ENCODE results near the gene F7.

The F7 gene

DNA sequence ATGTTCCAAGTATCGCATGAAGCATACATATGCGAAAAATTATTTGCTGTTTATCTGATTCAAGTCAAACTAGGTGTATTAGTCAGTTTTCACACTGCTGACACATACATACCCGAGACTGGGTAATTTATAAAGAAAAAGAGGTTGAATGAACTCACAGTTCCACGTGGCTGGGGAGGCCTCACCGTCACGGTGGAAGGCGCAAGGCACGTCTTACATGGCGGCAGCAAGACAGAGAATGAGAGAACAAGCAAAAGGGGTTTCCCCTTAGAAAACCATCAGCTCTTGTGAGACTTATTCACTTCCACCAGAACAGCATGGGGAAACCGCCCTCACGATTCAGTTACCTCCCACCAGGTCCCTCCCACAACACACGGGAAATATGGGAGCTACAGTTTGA lies 39.9 kb downstream of the F7 start:
- Histone ChIP-seq H3K9ac (no peak overlapping the region), H3K9me3 (replicated peaks in 1 of 11) (peaks cover 0 to 8% (median 0%) of the 10 kb centered on the region in 11 experiments; a peak in 4 of 22 replicates), H3K4me1 (peaks cover 0 to 6% (median 0%) of the 10 kb centered on the region in 10 experiments; a peak in 2 of 20 replicates), H3K4me3 (no peak overlapping the region), H4K20me1 (no peaks in the 10 kb centered on the region; a peak in 1 of 22 replicates), H3K36me3 (no peaks in the 10 kb centered on the region), H3K4me2 (no peak overlapping the region), H3K27ac (no peak overlapping the region), H3K27me3 (no peaks in the 10 kb centered on the region)
- no peak for TF ChIP-seq Cebpa-rat (IDR thresholded peaks at IDR 0.05)

DNA sequence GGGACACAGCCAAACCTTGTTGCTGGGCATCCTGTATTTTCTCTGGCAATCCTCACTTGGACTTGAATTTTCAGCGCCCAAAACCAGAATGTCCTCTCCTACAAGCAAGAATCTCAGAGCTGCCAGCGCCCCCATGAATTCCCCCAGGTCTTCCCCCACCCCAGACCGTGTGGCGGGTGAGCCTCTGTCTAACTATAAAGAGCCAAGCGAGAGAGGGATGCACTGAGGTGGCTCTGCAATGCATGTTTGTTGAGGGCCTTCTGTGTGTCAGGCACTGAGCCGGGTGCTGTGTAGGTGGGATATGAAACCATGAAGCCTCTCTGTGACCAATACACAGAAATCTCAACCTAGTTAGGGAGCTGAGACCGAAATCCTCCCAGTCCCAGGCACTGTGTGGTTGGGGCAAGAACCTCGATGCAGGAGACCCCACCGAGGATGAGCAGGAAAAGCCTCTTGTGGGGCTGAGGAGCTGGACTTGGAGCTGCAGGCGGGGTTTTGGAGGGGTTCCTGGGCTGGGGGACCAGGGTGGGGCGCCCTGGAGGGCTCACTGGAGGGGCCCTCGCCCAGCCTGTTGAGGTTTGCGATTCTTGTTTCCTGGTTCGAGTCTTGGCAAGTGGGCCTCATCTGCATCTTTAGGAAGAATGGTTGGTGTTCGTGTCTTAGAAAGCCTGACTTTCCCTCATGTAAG lies 40.5 kb downstream of the F7 start:
- Histone ChIP-seq H4K20me1 (no peaks in the 10 kb centered on the region; a peak in 1 of 22 replicates), H3K27me3 (0 out of 22 replicates have a peak, but pooled peaks cover 0 to 3% (median 0%) of the 10 kb centered on the region in 11 experiments), H3K36me3 (no peaks in the 10 kb centered on the region), H3K4me3 (no peak overlapping the region), H3K4me2 (peak overlapping the region in 3 of 11 experiments; percentile 2 to 16 (median 15); a peak in 1 of 22 replicates), H3K9ac (no peak overlapping the region), H3K9me3 (replicated peaks in 1 of 11) (peaks cover 0 to 8% (median 0%) of the 10 kb centered on the region in 11 experiments; a peak in 4 of 22 replicates), H3K27ac (no peak overlapping the region), H3K4me1 (peaks cover 0 to 6% (median 0%) of the 10 kb centered on the region in 10 experiments; a peak in 2 of 20 replicates)
- TF ChIP-seq Cebpa-rat (IDR thresholded peaks at IDR 0.05): no peak

DNA sequence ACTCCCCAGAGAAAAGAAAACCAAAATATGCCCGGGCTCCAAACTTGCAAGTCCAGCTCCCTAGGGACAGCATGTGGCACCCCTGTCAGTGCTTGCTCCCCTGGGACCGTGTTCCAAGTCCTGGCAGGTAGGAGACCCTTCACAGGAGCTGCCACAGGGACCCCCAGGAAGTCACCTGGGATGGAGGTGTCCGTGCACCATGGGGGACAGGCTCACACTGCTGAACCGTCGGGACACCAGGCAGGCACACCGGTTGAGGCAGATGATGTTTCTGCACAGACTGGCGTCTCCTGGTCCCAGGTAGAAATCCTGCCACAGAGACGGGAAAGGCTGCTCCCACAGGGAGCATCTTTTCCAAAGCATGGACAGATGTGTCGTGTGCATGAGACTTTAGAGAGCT lies 41.2 kb downstream of the F7 start:
- H3K4me1 ChIP-seq: peaks cover 0 to 6% (median 2%) of the 10 kb centered on the region in 10 experiments; a peak in 9 of 20 replicates

DNA sequence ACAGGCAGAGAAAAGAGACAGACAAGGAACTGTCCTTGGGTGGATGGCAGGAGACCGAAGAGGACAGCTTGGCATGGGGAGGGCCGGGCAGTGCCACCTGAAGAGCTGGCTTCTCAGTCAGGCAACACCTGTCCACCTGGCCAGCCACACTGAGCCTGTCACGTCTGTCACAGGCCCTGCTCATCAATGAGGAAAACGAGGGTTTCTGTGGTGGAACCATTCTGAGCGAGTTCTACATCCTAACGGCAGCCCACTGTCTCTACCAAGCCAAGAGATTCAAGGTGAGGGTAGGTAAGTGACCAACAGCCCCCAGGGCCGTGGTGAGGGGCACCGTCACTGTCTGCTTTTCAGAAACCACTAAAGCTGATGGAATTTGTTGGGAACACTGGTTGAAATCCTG lies 41.6 kb downstream of the F7 start:
- Histone ChIP-seq H3K27ac (no peak overlapping the region), H3K9ac (no peak overlapping the region), H3K9me3 (replicated peaks in 1 of 11) (peaks cover 0 to 8% (median 0%) of the 10 kb centered on the region in 11 experiments; a peak in 4 of 22 replicates), H4K20me1 (no peaks in the 10 kb centered on the region; a peak in 1 of 22 replicates), H3K36me3 (no peaks in the 10 kb centered on the region), H3K4me3 (no peak overlapping the region), H3K4me2 (no peak overlapping the region), H3K27me3 (peaks cover 0 to 11% (median 7%) of the 10 kb centered on the region in 11 experiments; a peak in 13 of 22 replicates), H3K4me1 (peaks cover 0 to 7% (median 5%) of the 10 kb centered on the region in 10 experiments; a peak in 9 of 20 replicates)
- no peak for TF ChIP-seq Cebpa-rat (IDR thresholded peaks at IDR 0.05)

More for the DNA sequence above, 41.2 kb downstream of the F7 start:
- Histone ChIP-seq H3K9ac (no peak overlapping the region), H4K20me1 (no peaks in the 10 kb centered on the region; a peak in 1 of 22 replicates), H3K27ac (no peak overlapping the region), H3K36me3 (no peaks in the 10 kb centered on the region), H3K4me3 (no peak overlapping the region), H3K4me2 (peak overlapping the region in 4 of 11 experiments; percentile 2 to 16 (median 13); a peak in 1 of 22 replicates), H3K9me3 (replicated peaks in 1 of 11) (peaks cover 0 to 8% (median 0%) of the 10 kb centered on the region in 11 experiments; a peak in 4 of 22 replicates), H3K27me3 (peaks cover 0 to 7% (median 2%) of the 10 kb centered on the region in 11 experiments; a peak in 13 of 22 replicates)
- TF ChIP-seq Cebpa-rat (IDR thresholded peaks at IDR 0.05): no peak

DNA sequence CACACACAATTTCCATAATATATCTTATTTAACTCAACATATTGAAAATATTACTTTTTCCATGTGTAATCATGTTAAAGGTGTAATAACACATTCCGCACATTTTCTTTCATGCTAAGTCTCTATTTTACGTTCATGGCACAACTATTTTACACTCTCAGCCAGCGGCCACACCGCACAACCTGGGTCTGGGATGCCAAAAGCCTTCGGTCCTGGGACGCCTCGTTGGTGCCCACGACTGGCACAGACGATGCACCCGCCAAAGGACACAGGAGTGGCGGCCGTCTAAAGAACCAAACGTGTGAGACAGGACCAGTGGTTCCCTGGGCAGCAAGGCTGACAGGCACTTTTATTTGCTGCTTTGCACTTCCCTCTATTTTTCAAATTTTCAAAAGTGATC lies 42.8 kb downstream of the F7 start:
- H3K4me1 ChIP-seq: peaks cover 6 to 19% (median 13%) of the 10 kb centered on the region in 10 experiments
- H3K4me3 ChIP-seq: no peak overlapping the region
- H3K4me2 ChIP-seq: no peak overlapping the region
- peaks cover 0 to 23% (median 18%) of the 10 kb centered on the region in 11 experiments; a peak in 17 of 22 replicates for H3K27me3 ChIP-seq
- peaks cover 0 to 8% (median 0%) of the 10 kb centered on the region in 11 experiments; a peak in 4 of 22 replicates for H3K9me3 ChIP-seq (replicated peaks in 1 of 11)
- no peaks in the 10 kb centered on the region; a peak in 1 of 22 replicates for H4K20me1 ChIP-seq
- H3K36me3 ChIP-seq: no peaks in the 10 kb centered on the region
- no peak overlapping the region for H3K27ac ChIP-seq
- no peak overlapping the region for H3K9ac ChIP-seq
- no peak for TF ChIP-seq Cebpa-rat (IDR thresholded peaks at IDR 0.05)

DNA sequence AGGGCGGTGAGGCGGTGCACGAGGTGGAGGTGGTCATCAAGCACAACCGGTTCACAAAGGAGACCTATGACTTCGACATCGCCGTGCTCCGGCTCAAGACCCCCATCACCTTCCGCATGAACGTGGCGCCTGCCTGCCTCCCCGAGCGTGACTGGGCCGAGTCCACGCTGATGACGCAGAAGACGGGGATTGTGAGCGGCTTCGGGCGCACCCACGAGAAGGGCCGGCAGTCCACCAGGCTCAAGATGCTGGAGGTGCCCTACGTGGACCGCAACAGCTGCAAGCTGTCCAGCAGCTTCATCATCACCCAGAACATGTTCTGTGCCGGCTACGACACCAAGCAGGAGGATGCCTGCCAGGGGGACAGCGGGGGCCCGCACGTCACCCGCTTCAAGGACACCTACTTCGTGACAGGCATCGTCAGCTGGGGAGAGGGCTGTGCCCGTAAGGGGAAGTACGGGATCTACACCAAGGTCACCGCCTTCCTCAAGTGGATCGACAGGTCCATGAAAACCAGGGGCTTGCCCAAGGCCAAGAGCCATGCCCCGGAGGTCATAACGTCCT lies 43.4 kb downstream of the F7 start:
- Histone ChIP-seq H3K27ac (no peak overlapping the region), H3K9ac (no peak overlapping the region), H3K4me2 (no peak overlapping the region), H4K20me1 (no peaks in the 10 kb centered on the region; a peak in 1 of 22 replicates), H3K27me3 (peaks cover 0 to 26% (median 20%) of the 10 kb centered on the region in 11 experiments; a peak in 17 of 22 replicates), H3K4me3 (no peak overlapping the region), H3K36me3 (no peaks in the 10 kb centered on the region), H3K4me1 (peaks cover 8 to 22% (median 16%) of the 10 kb centered on the region in 10 experiments), H3K9me3 (replicated peaks in 1 of 11) (peaks cover 0 to 8% (median 0%) of the 10 kb centered on the region in 11 experiments; a peak in 4 of 22 replicates)
- TF ChIP-seq Cebpa-rat (IDR thresholded peaks at IDR 0.05): no peak

DNA sequence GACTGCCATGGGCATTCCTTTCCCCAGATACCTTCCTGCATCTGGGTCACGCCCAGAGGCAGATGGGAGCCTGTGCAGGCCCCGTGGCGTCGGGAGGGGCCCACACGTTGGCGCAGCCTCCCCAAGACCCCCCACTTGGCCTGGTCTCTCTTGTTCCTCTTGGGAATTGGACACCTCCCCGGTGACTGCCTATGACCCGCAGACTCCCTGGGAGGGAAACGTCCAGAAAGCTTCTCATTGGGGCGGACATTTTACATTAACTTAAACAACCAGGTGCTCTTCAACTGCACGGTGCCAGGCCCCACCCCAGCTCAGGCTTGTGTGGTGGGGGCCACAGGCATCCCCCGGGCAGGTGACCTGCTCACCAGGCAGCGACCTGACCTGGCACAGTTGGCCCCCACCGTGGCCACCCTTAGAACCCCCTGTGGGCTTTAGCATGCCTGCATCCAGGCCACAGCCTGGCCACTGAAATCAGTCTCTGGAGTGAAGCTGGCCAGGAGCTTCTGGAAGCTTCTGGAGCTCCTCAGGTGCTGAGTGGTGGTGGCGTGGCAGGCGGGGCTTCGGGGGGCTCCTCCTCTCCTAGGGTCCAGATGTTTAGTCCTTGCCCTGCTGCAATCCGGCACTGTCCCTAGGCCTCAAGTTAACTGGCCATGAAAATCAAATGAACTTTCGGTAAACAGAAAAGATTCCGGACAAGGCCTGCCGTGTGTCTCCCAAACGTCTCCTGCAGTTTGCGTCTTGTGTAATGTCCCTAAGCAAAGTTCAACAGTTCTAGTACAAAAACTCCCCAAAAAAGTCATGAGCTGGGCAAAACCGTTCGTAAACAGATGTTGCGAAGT lies 44.3 kb downstream of the F7 start:
- Histone ChIP-seq H3K27me3 (peaks cover 0 to 26% (median 20%) of the 10 kb centered on the region in 11 experiments; a peak in 17 of 22 replicates), H3K4me2 (no peak overlapping the region), H3K4me3 (no peak overlapping the region), H3K9ac (no peak overlapping the region), H4K20me1 (no peaks in the 10 kb centered on the region; a peak in 1 of 22 replicates), H3K9me3 (replicated peaks in 1 of 11) (peaks cover 0 to 8% (median 0%) of the 10 kb centered on the region in 11 experiments; a peak in 4 of 22 replicates), H3K4me1 (peaks cover 14 to 28% (median 22%) of the 10 kb centered on the region in 10 experiments), H3K36me3 (no peaks in the 10 kb centered on the region), H3K27ac (no peak overlapping the region)
- no peak for TF ChIP-seq Cebpa-rat (IDR thresholded peaks at IDR 0.05)

DNA sequence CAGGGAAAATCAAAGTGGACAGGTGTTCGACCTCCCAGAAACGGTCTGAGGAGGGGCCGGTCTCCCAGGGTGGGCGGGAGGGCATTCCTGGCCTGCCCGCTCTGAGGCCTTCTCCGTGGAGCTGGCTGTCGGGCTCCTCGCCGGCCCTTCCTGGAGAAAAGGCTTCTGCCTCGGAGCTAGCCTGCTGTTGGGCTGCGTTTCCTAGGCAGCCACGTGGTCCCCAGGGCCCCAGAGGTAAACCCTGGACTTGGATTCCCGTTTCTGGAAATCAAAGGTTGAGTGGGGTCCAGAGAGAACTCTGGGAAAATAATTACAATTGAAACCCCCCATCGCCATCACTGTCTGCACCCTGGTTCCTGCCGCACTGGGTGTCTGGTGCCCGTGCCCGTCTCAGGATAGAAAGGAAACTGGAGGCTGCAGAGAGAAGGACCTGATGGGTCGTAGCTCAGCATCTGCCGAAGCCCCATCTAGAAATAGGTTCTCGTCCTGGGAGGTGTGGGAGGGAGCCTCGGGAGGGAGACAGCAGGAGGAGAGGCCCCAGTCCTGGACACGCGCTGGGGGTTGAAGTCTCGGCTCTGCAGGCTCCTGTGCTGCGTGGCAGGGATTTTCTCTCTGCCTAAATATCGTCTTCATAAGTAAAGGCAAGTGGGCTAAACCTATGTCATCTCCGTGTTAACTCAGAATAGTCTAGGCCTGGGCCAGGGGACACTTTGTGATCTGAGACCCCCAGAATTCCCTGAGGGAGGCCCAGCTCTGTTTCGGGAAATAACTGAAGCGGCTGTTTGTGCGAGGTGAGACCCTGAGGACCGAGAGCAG lies 45.2 kb downstream of the F7 start:
- Histone ChIP-seq H3K27me3 (peaks cover 0 to 26% (median 20%) of the 10 kb centered on the region in 11 experiments; a peak in 17 of 22 replicates), H3K9me3 (replicated peaks in 1 of 11) (peaks cover 0 to 8% (median under 1%) of the 10 kb centered on the region in 11 experiments; a peak in 13 of 22 replicates), H3K4me3 (no peak overlapping the region), H3K4me1 (peaks cover 17 to 37% (median 27%) of the 10 kb centered on the region in 10 experiments), H3K36me3 (no peaks in the 10 kb centered on the region), H3K9ac (no peak overlapping the region), H3K27ac (no peak overlapping the region), H3K4me2 (no peak overlapping the region), H4K20me1 (no peaks in the 10 kb centered on the region; a peak in 1 of 22 replicates)
- no peak for TF ChIP-seq Cebpa-rat (IDR thresholded peaks at IDR 0.05)

Data from BLaER1 treated with 17β-estradiol and CSF1 and Interleukin-3, amounts not matched to agents 10 nM and 100 nM (cell line).